Vagina (tissue), 2 donors: ENCODE data around the gene OPHN1. TPM values are rescaled to one million over a fixed set of nuclear protein-coding genes. Genes with fewer than 3 reads are reported as not detected.

Source experiments
- DNase-seq, 2 donors: peaks; one replicate each; pipeline ENCODE4 v3.0.0-alpha.2; 2017; ENCODE audit errors: extremely low spot score in 2 of 2
- H3K27ac ChIP-seq: fragments of 200-600 bp; sonication (generic); one replicate; pipeline ENCODE4 v1.5.1; 2019
- H3K27me3 ChIP-seq: fragments of 200-600 bp; sonication (generic); one replicate; pipeline ENCODE4 v1.5.1; 2019
- H3K36me3 ChIP-seq, 2 donors: fragments of 200-600 bp; sonication (generic); one replicate each; pipeline ENCODE4 v1.5.1; 2017 to 2019
- H3K4me1 ChIP-seq: fragments of 200-600 bp; sonication (generic); one replicate; pipeline ENCODE4 v1.5.1; 2019
- H3K4me3 ChIP-seq, 2 donors: fragments of 200-600 bp; sonication (generic); 1 replicate in 1 of 2; 2 replicates in 1 of 2; pipeline ENCODE4 v1.5.1; 2016 to 2019
- H3K9me3 ChIP-seq: fragments of 200-600 bp; sonication (generic); one replicate; pipeline ENCODE4 v1.5.1; 2019
- POLR2A ChIP-seq, 2 donors: fragments of 450-650 bp; IDR thresholded peaks; one replicate each; pipeline ENCODE4 v1.6.1; 2017; ENCODE audit warnings: antibody characterized with exemption in 2 of 2, mild to moderate bottlenecking in 2 of 2, moderate library complexity in 2 of 2
- POLR2AphosphoS5 ChIP-seq, 2 donors: sonication (generic); formaldehyde crosslinking; IDR thresholded peaks; one replicate each; pipeline ENCODE4 v1.9.0; 2017; ENCODE audit warnings: antibody characterized with exemption in 2 of 2, mild to moderate bottlenecking in 2 of 2, low read depth in 1 of 2; ENCODE audit not compliant: insufficient read depth in 1 of 2
- intact Hi-C: fragments of 100-400 bp; cut with DNase I; formaldehyde crosslinking; loops from one replicate; pipeline ENCODE4 v1.15.1; 2023
- total RNA-seq: library from RNA; depleted of rRNA; stranded (reverse); fragments of >200 nt; gene quantifications from one replicate; pipeline ENCODE4 v1.2.3, GENCODE V29; 2016
- TF ChIP-seq, protein P1 (sequence below), 3 experiments: fragments of 450-650 bp in 2 of 3; fragments of 200-600 bp in 1 of 3; sonication (generic) in 1 of 3; IDR thresholded peaks; one replicate each; pipeline ENCODE4 v1.5.1; 2017 to 2019; ENCODE audit warnings: antibody characterized with exemption in 3 of 3, mild to moderate bottlenecking in 2 of 3, moderate library complexity in 2 of 3

Gene OPHN1
- total RNA-seq, 1 donor from 2014 or later = 11.5 TPM

DNA sequence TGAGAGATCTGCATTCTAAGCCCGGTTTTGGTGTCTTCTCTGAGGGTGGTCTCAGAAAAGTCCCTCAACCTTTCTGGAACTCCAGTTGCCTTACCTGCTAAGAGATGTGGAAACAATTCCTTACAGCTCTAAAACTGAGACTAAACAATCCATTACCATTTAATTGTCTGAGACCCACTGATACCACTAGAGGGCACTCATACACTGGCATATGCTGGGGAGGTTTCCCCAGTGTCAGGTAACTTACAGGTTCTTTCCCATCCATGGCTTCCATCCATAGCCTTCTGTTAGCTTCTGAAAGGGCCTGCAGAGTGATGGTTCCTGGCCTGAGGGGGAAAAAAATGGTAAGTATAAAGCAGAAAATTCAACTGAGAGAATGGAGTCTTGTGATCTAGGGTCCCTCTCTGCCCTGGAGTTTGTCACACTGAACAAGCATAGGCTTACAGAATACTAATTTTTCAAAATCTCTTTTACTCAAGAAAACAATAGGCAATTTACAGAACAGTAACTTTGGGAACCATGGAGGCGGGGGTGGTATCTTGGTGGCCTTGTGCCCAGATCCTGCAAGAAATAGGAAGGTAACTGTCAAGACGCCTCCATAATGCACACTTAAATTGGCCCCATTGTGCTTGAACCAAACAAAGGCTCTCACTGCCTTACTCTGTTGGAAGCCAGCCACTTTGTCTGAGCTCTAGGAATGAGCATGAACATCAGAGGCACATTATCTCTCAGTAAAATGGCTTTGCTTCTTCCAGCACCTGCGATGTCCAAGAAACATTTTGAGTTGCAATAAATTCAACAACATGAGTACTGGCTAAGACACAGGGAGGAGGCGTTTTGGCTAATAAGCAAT is 236.1 kb downstream of the OPHN1 start:
- Histone ChIP-seq H3K4me3 (no peak overlapping the region), H3K27me3 (no peaks in the 10 kb centered on the region), H3K4me1 (no peaks in the 10 kb centered on the region), H3K36me3 (peaks cover 0 to 4% of the 10 kb centered on the region in 2 donors), H3K9me3 (no peaks in the 10 kb centered on the region), H3K27ac (no peak overlapping the region)
- TF ChIP-seq POLR2A (IDR thresholded peaks at IDR 0.05) = no peak
- TF ChIP-seq, protein P1, sequence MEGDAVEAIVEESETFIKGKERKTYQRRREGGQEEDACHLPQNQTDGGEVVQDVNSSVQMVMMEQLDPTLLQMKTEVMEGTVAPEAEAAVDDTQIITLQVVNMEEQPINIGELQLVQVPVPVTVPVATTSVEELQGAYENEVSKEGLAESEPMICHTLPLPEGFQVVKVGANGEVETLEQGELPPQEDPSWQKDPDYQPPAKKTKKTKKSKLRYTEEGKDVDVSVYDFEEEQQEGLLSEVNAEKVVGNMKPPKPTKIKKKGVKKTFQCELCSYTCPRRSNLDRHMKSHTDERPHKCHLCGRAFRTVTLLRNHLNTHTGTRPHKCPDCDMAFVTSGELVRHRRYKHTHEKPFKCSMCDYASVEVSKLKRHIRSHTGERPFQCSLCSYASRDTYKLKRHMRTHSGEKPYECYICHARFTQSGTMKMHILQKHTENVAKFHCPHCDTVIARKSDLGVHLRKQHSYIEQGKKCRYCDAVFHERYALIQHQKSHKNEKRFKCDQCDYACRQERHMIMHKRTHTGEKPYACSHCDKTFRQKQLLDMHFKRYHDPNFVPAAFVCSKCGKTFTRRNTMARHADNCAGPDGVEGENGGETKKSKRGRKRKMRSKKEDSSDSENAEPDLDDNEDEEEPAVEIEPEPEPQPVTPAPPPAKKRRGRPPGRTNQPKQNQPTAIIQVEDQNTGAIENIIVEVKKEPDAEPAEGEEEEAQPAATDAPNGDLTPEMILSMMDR (IDR thresholded peaks at IDR 0.05) = peak in 2 of 3 experiments; percentile 56 to 58
- intact Hi-C loops = loop anchor here (5.0 kb wide), 1 partner anchor 265 kb away; no protein-coding TSS in a partner anchor
- no peak for DNase-seq

DNA sequence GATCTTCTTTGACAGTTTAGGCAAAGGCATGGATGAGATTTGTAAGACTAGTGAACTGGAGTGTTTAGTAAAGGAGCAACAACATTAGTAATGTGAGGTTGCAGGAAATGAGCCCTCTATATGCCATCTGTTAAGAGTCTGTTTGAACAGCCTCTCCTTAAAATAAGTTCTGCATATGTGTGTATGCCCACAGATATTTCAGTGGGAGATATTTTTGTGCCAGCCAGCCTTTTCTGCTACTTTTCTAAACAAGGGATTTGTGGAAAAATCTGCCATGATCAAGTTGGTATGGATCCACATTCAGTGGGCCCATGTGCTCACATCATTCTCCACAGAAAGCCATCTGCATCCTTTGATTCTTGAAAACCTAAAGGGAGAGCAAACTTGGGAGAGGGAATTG is 237.7 kb downstream of the OPHN1 start:
- TF ChIP-seq POLR2AphosphoS5 (IDR thresholded peaks at IDR 0.05; ENCODE audit: insufficient read depth in 1 of 2, low read depth in 1 of 2) = no peak
- no peak for TF ChIP-seq POLR2A (IDR thresholded peaks at IDR 0.05)
- TF ChIP-seq, protein P1 (IDR thresholded peaks at IDR 0.05) = no peak
- no peak for DNase-seq
- H3K9me3 ChIP-seq = no peaks in the 10 kb centered on the region
- H3K4me3 ChIP-seq = no peak overlapping the region
- H3K4me1 ChIP-seq = no peaks in the 10 kb centered on the region
- H3K27ac ChIP-seq = no peak overlapping the region
- peaks cover 0 to 4% of the 10 kb centered on the region in 2 donors for H3K36me3 ChIP-seq
- intact Hi-C loops = loop anchor here (5.0 kb wide), 1 partner anchor 267 kb away; no protein-coding TSS in a partner anchor
- no peaks in the 10 kb centered on the region for H3K27me3 ChIP-seq

DNA sequence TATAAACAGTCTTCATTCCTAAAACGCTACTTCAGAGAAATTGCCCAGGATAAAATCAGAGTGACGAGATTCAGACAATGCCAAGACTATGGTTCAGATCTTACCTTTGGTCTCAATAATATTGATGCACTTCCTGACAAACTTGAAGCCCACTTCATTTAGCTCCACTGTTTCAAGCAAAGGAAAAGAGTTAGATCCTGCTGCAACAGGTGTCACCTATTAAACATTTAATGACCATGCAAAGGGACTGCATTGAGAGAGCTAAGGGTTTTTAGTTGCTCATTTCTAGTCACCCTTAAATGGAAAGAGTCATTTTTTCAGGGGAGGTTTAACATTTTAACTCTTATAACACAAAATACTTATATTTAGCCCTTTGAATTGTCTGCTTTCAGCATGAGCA is 239.5 kb downstream of the OPHN1 start:
- intact Hi-C loops = no loop called here
- H3K4me3 ChIP-seq = no peak overlapping the region

DNA sequence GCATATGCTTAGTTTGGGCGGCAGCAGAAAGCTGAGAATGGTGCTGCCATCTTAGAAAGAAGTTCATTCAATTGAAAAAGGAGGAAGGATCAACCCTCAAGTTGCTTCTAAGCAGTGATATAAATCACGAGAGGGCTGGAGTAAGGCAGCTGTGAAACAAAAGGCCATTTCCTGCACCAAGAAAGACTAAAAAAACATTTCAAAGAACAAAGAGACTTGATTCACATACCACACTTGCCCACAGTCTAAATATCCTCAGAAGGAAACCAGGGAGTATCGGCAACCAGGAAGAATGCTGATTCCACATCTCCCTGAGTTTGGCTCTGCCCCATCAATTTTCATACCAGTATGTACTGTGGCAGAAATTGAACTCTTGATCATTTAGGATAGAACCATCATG is 240.1 kb downstream of the OPHN1 start:
- Histone ChIP-seq H3K27me3 (no peaks in the 10 kb centered on the region), H3K27ac (no peak overlapping the region), H3K4me1 (no peaks in the 10 kb centered on the region), H3K4me3 (no peak overlapping the region), H3K36me3 (peaks cover 0 to 4% of the 10 kb centered on the region in 2 donors), H3K9me3 (no peaks in the 10 kb centered on the region)
- intact Hi-C loops = no loop called here
- no peak for DNase-seq
- TF ChIP-seq POLR2A (IDR thresholded peaks at IDR 0.05) (no peak), POLR2AphosphoS5 (IDR thresholded peaks at IDR 0.05; ENCODE audit: insufficient read depth in 1 of 2, low read depth in 1 of 2) (no peak)
- TF ChIP-seq, protein P1 (IDR thresholded peaks at IDR 0.05) = no peak

More for the DNA sequence above, 239.5 kb downstream of the OPHN1 start:
- DNase-seq = no peak
- Histone ChIP-seq H3K4me1 (no peaks in the 10 kb centered on the region), H3K9me3 (no peaks in the 10 kb centered on the region), H3K36me3 (peaks cover 0 to 4% of the 10 kb centered on the region in 2 donors), H3K27ac (no peak overlapping the region), H3K27me3 (no peaks in the 10 kb centered on the region)
- TF ChIP-seq POLR2A (IDR thresholded peaks at IDR 0.05) = no peak
- no peak for TF ChIP-seq POLR2AphosphoS5 (IDR thresholded peaks at IDR 0.05; ENCODE audit: insufficient read depth in 1 of 2, low read depth in 1 of 2)
- TF ChIP-seq, protein P1 (IDR thresholded peaks at IDR 0.05) = no peak

DNA sequence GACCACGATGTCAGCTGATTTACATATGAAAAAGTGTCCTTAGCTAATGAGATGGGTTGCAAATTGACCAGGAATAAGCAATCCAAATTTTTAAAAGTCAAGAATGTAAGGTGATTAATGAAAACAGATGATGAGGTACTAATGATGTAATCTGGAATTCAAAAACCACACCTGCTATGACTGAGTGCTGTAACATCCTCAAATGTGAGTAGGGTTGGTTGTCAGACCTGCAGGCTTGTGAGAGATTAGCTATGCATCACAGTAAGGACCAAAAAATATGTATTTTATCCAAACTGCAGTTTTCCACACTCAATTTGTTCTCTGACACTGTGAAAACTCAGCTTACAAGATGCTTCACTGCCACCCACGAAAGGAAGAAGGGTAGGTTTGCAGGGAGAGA is 242.5 kb downstream of the OPHN1 start:
- no peak overlapping the region for H3K4me3 ChIP-seq
- DNase-seq = no peak
- no peak overlapping the region for H3K27ac ChIP-seq
- H3K36me3 ChIP-seq = peaks cover 0 to 4% of the 10 kb centered on the region in 2 donors
- H3K4me1 ChIP-seq = no peaks in the 10 kb centered on the region
- TF ChIP-seq POLR2A (IDR thresholded peaks at IDR 0.05) (no peak), POLR2AphosphoS5 (IDR thresholded peaks at IDR 0.05; ENCODE audit: insufficient read depth in 1 of 2, low read depth in 1 of 2) (no peak)
- TF ChIP-seq, protein P1 (IDR thresholded peaks at IDR 0.05) = no peak
- H3K9me3 ChIP-seq = no peaks in the 10 kb centered on the region
- no peaks in the 10 kb centered on the region for H3K27me3 ChIP-seq
- intact Hi-C loops = no loop called here
